ENCODE data around the gene DDAH1. TPM values are rescaled to one million over a fixed set of nuclear protein-coding genes. Genes with fewer than 3 reads are reported as not detected.

Gene DDAH1
- total RNA-seq, 1 donor from 2014 or later = 36.8 TPM

DNA sequence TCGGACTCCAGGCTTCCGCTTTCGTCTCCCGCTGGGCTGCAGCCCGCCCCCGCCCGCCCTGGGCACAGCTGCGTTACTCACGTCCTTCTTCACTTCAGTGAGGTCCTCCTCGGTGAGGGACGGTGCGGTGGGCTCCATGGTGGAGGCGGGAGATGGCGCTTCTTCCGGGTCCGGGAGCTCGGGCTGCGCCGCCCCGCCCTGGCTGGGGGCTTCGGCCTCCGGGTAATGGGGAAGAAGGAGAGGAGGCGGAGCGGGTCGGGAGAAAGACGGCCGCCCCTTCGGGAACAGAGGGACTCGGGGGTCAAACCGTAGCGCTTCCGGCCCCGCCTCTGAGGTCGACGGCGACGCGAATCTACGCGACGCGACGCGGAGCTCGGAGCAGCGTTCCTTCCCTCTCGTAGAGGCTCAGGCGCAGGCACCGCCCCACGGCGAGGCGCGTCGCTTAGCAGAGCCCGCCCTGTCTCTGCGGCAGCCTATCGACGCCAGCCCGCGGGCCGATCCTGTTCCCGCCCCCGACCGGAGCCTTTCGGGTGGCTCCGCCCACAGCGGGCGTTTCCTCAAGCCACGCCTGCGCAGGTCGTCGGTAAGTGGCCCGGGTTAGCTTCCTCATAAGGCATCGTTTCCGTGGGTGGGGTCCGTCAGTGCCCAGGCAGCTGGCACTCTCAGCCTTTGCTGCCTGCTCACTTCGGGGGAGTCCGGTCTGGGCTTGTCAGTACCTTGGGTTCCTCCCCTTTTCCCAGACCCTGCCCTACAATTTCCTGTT is 188.6 kb downstream of the DDAH1 start, which contains the start of gene BCL10:
Gene BCL10, minus strand, starts transcription at position 418 of the 763 bp plus-strand sequence. Its CDS starts 280 bp downstream, at position 138.
- DNase-seq (ENCODE audit: low read depth in 2 of 2) = peak; percentile 92 to 99

GRCh38 chr1:85275701-85276214 is 189.2 kb downstream of the DDAH1 start:
- DNase-seq (ENCODE audit: low read depth in 2 of 2) = peak in 1 of 2 donors; percentile 53

DNA sequence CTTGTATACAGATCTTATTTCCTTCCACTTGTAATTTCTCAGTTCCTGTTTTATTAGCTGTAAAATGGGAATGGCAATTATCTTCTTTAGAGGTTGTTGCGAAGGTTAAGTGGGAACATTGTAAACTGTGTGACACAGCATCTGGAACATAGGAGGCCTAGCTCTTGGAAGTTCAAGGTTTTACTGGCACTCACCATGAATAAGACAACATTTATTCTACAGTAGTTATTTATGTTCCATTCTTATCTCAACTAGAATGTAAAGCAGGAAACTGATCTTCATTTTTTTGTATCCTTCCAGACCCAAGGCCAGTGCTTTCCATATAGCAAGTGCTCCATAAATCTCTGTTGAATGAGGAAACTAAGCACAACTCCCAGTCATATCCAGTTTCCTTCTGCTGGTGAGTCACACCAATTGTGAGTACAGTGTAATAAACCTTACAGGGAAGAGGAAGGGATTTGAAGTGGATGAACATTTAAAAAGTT is 189.9 kb downstream of the DDAH1 start:
- DNase-seq (ENCODE audit: low read depth in 2 of 2) = peak; percentile 61 to 92

DNA sequence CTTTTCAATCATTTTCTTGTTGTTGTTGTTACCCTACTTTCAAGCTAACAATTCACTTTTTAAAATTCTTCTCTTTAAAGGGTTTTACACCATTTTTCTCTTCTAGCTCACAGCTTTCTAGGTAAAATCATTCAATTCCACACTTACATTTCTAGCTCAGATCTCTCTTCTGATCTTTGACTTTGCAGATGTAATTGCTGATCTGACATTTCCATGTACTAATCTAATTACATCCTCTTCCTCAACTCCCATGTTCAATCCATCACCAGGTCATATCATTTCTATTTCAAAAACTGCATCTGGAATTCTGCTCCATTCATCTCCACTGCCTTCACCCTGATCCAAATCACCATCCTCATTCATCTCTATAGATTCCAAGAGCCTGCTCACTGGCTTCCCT is 191.6 kb downstream of the DDAH1 start:
- DNase-seq (ENCODE audit: low read depth in 2 of 2) = no peak

- no peak for DNase-seq (ENCODE audit: low read depth in 2 of 2)
These were observed 196.0 kb downstream of the DDAH1 start for GRCh38 chr1:85268801-85269585.

Other genes with a start within 250 kb of the DDAH1 start
- 12.3 and 16.2 TPM in 2 replicates for gene C1orf52, start 205.5 kb downstream of the DDAH1 start, total RNA-seq
- 51.3 and 65.4 TPM in 2 replicates for gene BCL10, start 188.5 kb downstream of the DDAH1 start, total RNA-seq
- 83.7 and 169 TPM in 2 replicates for gene CCN1, start 115.6 kb upstream of the DDAH1 start, total RNA-seq
- 8.2 and 9.4 TPM in 2 replicates for gene ZNHIT6, start 243.3 kb upstream of the DDAH1 start, total RNA-seq

All from dermis microvascular lymphatic vessel endothelial cell (primary cell).